Heart left ventricle (tissue), 16 donors: ENCODE data around the gene ENOX2. TPM values are rescaled to one million over a fixed set of nuclear protein-coding genes. Genes with fewer than 3 reads are reported as not detected.

Experiments used
- ATAC-seq, 4 donors: fragments of 200-7000 bp; cut with Tn5 transposase; one replicate each; pipeline ENCODE4 v1.9.1; 2020 to 2022; ENCODE audit warnings: moderate library complexity in 4 of 4, mild to moderate bottlenecking in 3 of 4, moderate number of reproducible peaks in 1 of 4
- DNase-seq, 5 donors: peaks; one replicate each; pipeline ENCODE4 v3.0.0-alpha.2; 2020
- H3K27ac ChIP-seq, 12 donors: fragments of 200-600 bp; sonication (generic) in 4 of 12; one replicate each; pipeline versions ENCODE4 v1.5.0 to v1.8.0; 2016 to 2022; ENCODE audit warnings: mild to moderate bottlenecking in 2 of 12
- H3K27me3 ChIP-seq, 9 donors: fragments of 200-600 bp; sonication (generic) in 2 of 9; one replicate each; pipeline versions ENCODE4 v1.5.1 to v1.8.0; 2016 to 2022; ENCODE audit warnings: mild to moderate bottlenecking in 3 of 9
- H3K36me3 ChIP-seq, 9 donors: fragments of 200-600 bp; sonication (generic) in 2 of 9; one replicate each; pipeline versions ENCODE4 v1.5.0 to v1.8.0; 2018 to 2022; ENCODE audit warnings: mild to moderate bottlenecking in 2 of 9
- H3K4me1 ChIP-seq, 12 donors: fragments of 200-600 bp; sonication (generic) in 4 of 12; one replicate each; pipeline versions ENCODE4 v1.5.0 to v1.8.0; 2016 to 2022; ENCODE audit warnings: mild to moderate bottlenecking in 3 of 12
- H3K4me3 ChIP-seq, 12 donors: fragments of 200-600 bp; sonication (generic) in 4 of 12; one replicate each; pipeline versions ENCODE4 v1.5.0 to v1.8.0; 2017 to 2022; ENCODE audit warnings: mild to moderate bottlenecking in 9 of 12, moderate library complexity in 4 of 12
- H3K9me3 ChIP-seq, 12 donors: fragments of 200-600 bp; sonication (generic) in 4 of 12; one replicate each; pipeline versions ENCODE4 v1.5.0 to v1.8.0; 2016 to 2022; ENCODE audit warnings: mild to moderate bottlenecking in 1 of 12
- CTCF ChIP-seq, 12 donors: fragments of 200-600 bp; sonication (generic) in 4 of 12; IDR thresholded peaks; one replicate each; pipeline versions ENCODE4 v1.5.0 to v1.8.0; 2018 to 2022; ENCODE audit warnings: antibody characterized with exemption in 12 of 12, mild to moderate bottlenecking in 5 of 12
- POLR2A ChIP-seq, 2 donors: fragments of 450-650 bp; IDR thresholded peaks; one replicate each; pipeline ENCODE4 v1.6.1; 2017; ENCODE audit warnings: antibody characterized with exemption in 2 of 2, mild to moderate bottlenecking in 2 of 2, moderate library complexity in 2 of 2
- WGBS, 4 donors: extraction: QIAGEN DNeasy Blood & Tissue Kit in 2 of 4; methylation state at CpG; one replicate each; pipeline versions ENCODE4 v1.1.5 to v1.1.7; 2013 to 2018; 5-methylcytosine and 5-hydroxymethylcytosine counted together
- intact Hi-C, 10 donors: fragments of 100-400 bp; cut with DNase I; formaldehyde crosslinking; loops; one replicate each; pipeline versions ENCODE4 v1.11.1 to v1.14.2; 2022
- polyA plus RNA-seq, 2 donors: library from polyadenylated mRNA; stranded (reverse); fragments of 200-250 nt; gene quantifications; one replicate each; pipeline ENCODE4 v1.2.3, GENCODE V29; 2013
- total RNA-seq, 9 donors: library from RNA; depleted of rRNA in 2 of 9; stranded (reverse); fragments of >200 nt in 2 of 9; fragmentation: NEBNext Ultra II Directional in 3 of 9; extraction: Animal tissue kit (Norgen Biotek cat#: 25700) in 3 of 9; gene quantifications; one replicate each; pipeline versions ENCODE4 v1.1.0 to v1.2.4, GENCODE V29; 2016 to 2023
- donor health status: ischemic (EF 13 %, LVEDD 7.1; RV severe dilation, severe dysfunction).
- donor health status: healthy with polysubstance abuse.
- donor health status: DM: no; HTN: yes; CAD: no.
- donor health status: DM: no; HTN: no; CAD: no.
- donor health status: ischemic (EF 25% LVEDD 6.9; RV normal size, moderate dysfunction).
- donor health status: ischemic (EF 25% LVEDD 5.7; RV mildly dilated, moderate dysfunction).
- donor health status: healthy.
- donor health status: DM: yes; HTN: yes; CAD: no.
- donor health status: ischemic (EF 35%, LVEDD 5.7; RV mildly dilated, moderate dysfunction).
- donor health status: nonischemic (EF 11% LVEDD 7.7; RV severe dilation, severe dysfunction).
- donor health status: DM: yes; HTN: yes; CAD: no.
- donor health status: PGD.
- donor health status: ischemic (EF 29% LVEDD 5.4; RV normal size, mild dysfunction).
- donor health status: nonischemic (EF 23%, LVEDD 6.1; RV moderate dilation, normal function).

ENOX2 gene
- total and polyA plus RNA-seq, 11 donors: 3.0 to 23.0 (median 17.4) TPM

GRCh38 chrX:130772105-130772775 is 130.8 kb downstream of the ENOX2 start:
- no peak for ATAC-seq
- intact Hi-C loops: no loop called here

GRCh38 chrX:130771648-130772047 is 131.4 kb downstream of the ENOX2 start:
- intact Hi-C loops: no loop called here
- no peak for DNase-seq
- Histone ChIP-seq H3K9me3 (no peaks in the 10 kb centered on the region), H3K27ac (no peak overlapping the region), H3K4me3 (no peak overlapping the region), H3K27me3 (no peaks in the 10 kb centered on the region), H3K4me1 (peaks cover 0 to 5% (median 0%) of the 10 kb centered on the region in 12 donors), H3K36me3 (no peaks in the 10 kb centered on the region)
- no peak for ATAC-seq
- TF ChIP-seq POLR2A (IDR thresholded peaks at IDR 0.05) (no peak), CTCF (IDR thresholded peaks at IDR 0.05) (no peak)
- WGBS, 4 donors: 50 to 86% (median 67%) methylated on average over 1 of the region's 1 CpG

More at GRCh38 chrX:130772105-130772775, 130.8 kb downstream of the ENOX2 start:
- Histone ChIP-seq H3K4me1 (peaks cover 0 to 5% (median 0%) of the 10 kb centered on the region in 12 donors), H3K36me3 (no peaks in the 10 kb centered on the region), H3K4me3 (no peak overlapping the region), H3K27me3 (no peaks in the 10 kb centered on the region), H3K27ac (no peak overlapping the region), H3K9me3 (no peaks in the 10 kb centered on the region)
- DNase-seq: no peak
- TF ChIP-seq POLR2A (IDR thresholded peaks at IDR 0.05): no peak
- no peak for TF ChIP-seq CTCF (IDR thresholded peaks at IDR 0.05)
- 55 to 78% (median 68%) methylated on average over 4 of the region's 4 CpGs for WGBS, 4 donors

GRCh38 chrX:130771230-130771629 is 131.8 kb downstream of the ENOX2 start:
- TF ChIP-seq CTCF (IDR thresholded peaks at IDR 0.05): no peak
- TF ChIP-seq POLR2A (IDR thresholded peaks at IDR 0.05): no peak
- ATAC-seq (no peak), DNase-seq (no peak)
- H3K4me3 ChIP-seq: no peak overlapping the region
- H3K36me3 ChIP-seq: no peaks in the 10 kb centered on the region
- 53 to 96% (median 75%) methylated on average over 2 of the region's 2 CpGs for WGBS, 4 donors
- H3K27ac ChIP-seq: no peak overlapping the region
- intact Hi-C loops: no loop called here
- H3K9me3 ChIP-seq: no peaks in the 10 kb centered on the region
- peaks cover 0 to 5% (median 0%) of the 10 kb centered on the region in 12 donors for H3K4me1 ChIP-seq
- H3K27me3 ChIP-seq: no peaks in the 10 kb centered on the region

GRCh38 chrX:130770615-130771014 is 132.4 kb downstream of the ENOX2 start:
- H3K9me3 ChIP-seq: no peaks in the 10 kb centered on the region
- H3K4me1 ChIP-seq: peaks cover 0 to 5% (median 0%) of the 10 kb centered on the region in 12 donors
- DNase-seq (no peak), ATAC-seq (no peak)
- H3K27me3 ChIP-seq: no peaks in the 10 kb centered on the region
- H3K27ac ChIP-seq: peak overlapping the region in 3 of 12 donors; percentile 29 to 50 (median 30)
- H3K4me3 ChIP-seq: no peak overlapping the region
- 50 to 78% (median 67%) methylated on average over 3 of the region's 3 CpGs for WGBS, 4 donors
- no peak for TF ChIP-seq POLR2A (IDR thresholded peaks at IDR 0.05)
- no peak for TF ChIP-seq CTCF (IDR thresholded peaks at IDR 0.05)
- H3K36me3 ChIP-seq: no peaks in the 10 kb centered on the region
- intact Hi-C loops: no loop called here
